Measurements from ENCODE around the gene PEX5L.

Gene PEX5L

GRCh38 chr3:179832333-179832854, 204.3 kb downstream of the PEX5L start:
- TF ChIP-seq CTCF (IDR thresholded peaks at IDR 0.05; ENCODE audit: borderline replicate concordance, insufficient read depth, low read depth, low read length) = no peak

GRCh38 chr3:179829401-179829800, 207.3 kb downstream of the PEX5L start:
- no peak overlapping the region for H3K4me3 ChIP-seq (ENCODE audit: low read depth, low read length)
- TF ChIP-seq CTCF (IDR thresholded peaks at IDR 0.05; ENCODE audit: borderline replicate concordance, insufficient read depth, low read depth, low read length) = no peak

More at GRCh38 chr3:179832333-179832854, 204.3 kb downstream of the PEX5L start:
- H3K4me3 ChIP-seq (ENCODE audit: low read depth, low read length) = no peak overlapping the region

GRCh38 chr3:179828738-179829137, 208.0 kb downstream of the PEX5L start:
- H3K4me3 ChIP-seq (ENCODE audit: low read depth, low read length) = no peak overlapping the region
- no peak for TF ChIP-seq CTCF (IDR thresholded peaks at IDR 0.05; ENCODE audit: borderline replicate concordance, insufficient read depth, low read depth, low read length)

GRCh38 chr3:179826247-179826637, 210.5 kb downstream of the PEX5L start:
- H3K4me3 ChIP-seq (ENCODE audit: low read depth, low read length) = no peak overlapping the region
- no peak for TF ChIP-seq CTCF (IDR thresholded peaks at IDR 0.05; ENCODE audit: borderline replicate concordance, insufficient read depth, low read depth, low read length)

- TF ChIP-seq CTCF (IDR thresholded peaks at IDR 0.05; ENCODE audit: borderline replicate concordance, insufficient read depth, low read depth, low read length) = no peak
- no peak overlapping the region for H3K4me3 ChIP-seq (ENCODE audit: low read depth, low read length)
Measured at GRCh38 chr3:179825527-179826246, 211.1 kb downstream of the PEX5L start.

- H3K4me3 ChIP-seq (ENCODE audit: low read depth, low read length) = no peak overlapping the region
- TF ChIP-seq CTCF (IDR thresholded peaks at IDR 0.05; ENCODE audit: borderline replicate concordance, insufficient read depth, low read depth, low read length) = no peak
Measured at GRCh38 chr3:179822296-179822695, 214.4 kb downstream of the PEX5L start.

- H3K4me3 ChIP-seq (ENCODE audit: low read depth, low read length) = no peak overlapping the region
- TF ChIP-seq CTCF (IDR thresholded peaks at IDR 0.05; ENCODE audit: borderline replicate concordance, insufficient read depth, low read depth, low read length) = no peak
Measured at GRCh38 chr3:179819379-179819778, 217.4 kb downstream of the PEX5L start.
